Right renal pelvis (tissue), 4 donors: Measurements from ENCODE around the gene EPHA10. TPM values are rescaled to one million over a fixed set of nuclear protein-coding genes. Genes with fewer than 3 reads are reported as not detected.
"Not testable (repeated sequence)": the region's sequence is repeated elsewhere in the genome, so short reads cannot be mapped to it uniquely, and the experiment has no call there.

Source experiments
- DNase-seq, 4 donors: peaks; one replicate each; pipeline ENCODE4 v3.0.0-alpha.2; 2013; ENCODE audit warnings: low read depth in 4 of 4, low spot score in 3 of 4, missing footprints in 1 of 4
- polyA plus RNA-seq, 4 donors: library from polyadenylated mRNA; unstranded; fragments of 120-200 nt; gene quantifications; one replicate each; pipeline ENCODE4 v1.2.1, GENCODE V29; 2013; ENCODE audit not compliant: insufficient read length in 4 of 4

Gene EPHA10
- polyA plus RNA-seq, 4 donors, result 0.09 to 0.24 (median 0.16) TPM

DNA sequence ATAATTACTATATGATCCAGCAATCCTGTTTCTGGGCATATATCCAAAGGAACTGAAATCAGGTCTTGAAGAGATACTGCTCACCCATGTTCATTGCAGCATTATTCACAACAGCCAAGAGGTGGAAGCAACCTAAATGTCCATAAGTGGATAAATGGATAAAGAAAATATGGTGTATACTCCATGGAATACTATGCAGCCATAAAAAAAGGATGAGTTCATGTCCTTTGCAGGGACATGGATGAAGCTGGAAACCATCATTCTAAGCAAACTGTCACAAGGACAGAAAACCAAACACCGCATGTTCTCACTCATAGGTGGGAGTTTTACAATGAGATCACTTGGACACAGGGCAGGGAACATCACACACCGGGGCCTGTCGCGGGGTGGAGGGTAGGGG, 26.3 kb downstream of the EPHA10 start:
- not testable (repeated sequence) for DNase-seq

DNA sequence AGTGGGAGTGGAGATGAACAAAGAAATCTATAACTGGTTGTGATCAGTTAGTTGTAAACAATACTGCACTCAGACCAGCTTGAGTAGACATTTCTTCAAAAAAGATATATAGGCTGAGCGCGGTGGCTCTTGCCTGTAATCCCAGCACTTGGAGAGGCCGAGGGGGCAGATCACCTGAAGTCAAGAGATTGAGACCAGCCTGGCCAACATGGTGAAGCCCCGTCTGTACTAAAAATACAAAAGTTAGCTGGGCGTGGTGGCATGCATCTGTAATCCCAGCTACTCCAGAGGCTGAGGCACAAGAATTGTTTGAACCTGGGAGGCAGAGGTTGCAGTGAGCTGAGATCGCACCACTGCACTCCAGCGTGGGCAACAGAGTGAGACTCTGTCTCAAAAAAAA, 26.9 kb downstream of the EPHA10 start:
- not testable (repeated sequence) for DNase-seq

DNA sequence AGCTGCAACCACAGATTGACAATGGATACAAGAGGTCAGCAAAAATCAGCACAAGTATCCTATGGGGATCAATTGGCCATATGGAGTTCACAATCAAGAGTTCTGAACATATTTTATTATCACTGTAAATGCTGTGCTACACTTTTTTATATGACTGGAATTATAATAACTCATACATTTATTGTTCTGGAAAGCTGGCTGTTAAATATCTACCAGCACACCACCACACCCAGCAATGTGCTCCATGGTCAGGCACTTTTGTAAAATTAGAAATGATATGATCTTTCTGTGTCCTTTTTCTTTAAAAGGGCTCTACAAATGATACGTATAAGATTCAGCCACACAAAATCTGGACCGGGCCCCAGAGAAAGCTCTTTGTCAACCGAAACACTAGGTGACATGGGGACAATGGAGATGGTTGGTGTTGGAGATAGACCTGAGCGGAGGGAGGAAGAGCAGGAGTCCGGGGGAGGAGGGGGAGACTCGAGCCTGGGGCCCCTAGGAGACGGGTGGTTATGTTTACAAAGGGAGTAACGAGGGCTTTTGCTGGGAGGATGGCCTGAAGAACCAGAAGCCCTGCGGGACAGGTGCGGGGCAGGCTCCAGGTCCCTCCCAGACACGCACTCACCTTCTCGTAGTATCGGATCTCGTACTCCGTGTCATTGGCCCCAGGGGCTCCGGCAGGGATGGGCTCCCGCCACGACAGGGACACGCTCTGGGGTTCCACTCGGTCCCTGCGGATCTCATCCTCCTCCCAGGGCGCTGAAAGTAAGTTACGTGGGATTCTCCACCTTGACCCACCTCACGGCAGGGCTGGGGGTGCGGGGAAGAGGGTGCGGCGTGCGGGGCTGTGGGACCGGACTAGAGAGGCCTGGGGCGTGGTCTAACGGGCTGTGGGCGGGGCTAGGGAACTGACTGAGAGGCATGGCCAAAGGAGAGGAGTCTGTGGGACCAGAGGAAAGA, 30.0 kb downstream of the EPHA10 start:
- DNase-seq, result no peak

DNA sequence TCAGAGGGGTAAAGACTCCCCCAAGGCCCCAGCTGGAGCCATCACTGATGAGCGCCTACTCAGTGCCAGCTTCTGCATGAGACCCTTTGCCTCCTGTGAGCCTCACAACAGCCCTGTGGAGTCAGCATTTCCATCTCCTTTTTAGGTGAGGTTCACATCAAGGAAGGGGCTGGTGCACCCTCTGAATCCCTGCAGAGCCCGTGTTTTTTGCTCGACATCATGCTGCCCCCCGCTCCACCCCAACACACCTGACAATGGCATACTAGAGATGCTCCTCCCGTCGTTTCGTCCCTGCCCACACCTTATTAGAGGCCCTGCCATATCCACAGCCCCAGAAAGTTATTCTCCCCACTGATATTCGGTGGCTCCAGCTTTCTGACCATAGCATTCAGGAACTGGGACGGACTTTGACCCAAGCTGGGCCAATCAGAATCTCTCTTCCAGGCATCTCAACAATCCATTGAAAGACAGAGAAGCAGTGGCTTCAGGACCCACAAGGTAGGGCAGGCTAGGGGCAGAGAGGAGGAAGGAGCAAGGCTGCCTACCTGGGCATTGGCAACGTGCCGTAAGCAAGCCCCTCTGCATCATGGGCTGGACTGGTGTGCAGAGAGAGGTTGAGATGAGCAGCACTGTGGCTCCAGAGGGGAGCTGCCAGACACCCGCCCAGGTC, 32.7 kb downstream of the EPHA10 start:
- DNase-seq, result no peak

DNA sequence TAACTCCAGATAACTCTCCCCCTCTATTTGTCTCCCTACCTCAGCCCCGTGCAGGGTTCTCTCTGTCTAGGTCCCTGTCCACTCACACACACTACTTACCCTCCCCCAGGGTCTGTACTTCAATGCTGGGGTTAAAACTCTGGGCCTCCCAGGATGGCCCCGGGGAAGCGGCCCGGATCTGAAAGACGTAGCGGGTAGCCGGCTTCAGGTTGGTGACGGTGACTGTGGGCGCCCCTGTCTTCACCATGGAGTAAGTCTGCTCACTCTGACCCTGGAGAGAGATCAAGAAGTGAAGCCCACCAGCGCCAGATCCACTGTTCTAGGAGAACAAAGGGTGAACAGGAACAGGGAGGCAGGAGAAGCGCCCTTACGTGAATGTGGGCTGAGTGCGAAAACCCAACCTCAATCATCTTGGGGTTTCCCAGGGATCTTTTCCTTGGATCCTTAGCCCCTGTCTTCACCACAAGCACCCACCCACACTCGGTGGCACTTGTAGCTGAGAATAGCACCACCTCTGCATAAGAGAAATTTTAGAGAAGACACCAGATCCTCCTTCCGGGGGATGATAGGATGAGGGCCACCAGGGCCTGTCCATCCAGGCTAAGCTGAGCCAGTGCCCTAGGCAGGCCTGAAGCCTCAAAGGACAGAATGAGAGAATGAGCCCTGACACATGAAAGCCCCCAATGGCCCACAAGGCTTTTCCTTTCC, 33.5 kb downstream of the EPHA10 start:
- DNase-seq, result no peak

DNA sequence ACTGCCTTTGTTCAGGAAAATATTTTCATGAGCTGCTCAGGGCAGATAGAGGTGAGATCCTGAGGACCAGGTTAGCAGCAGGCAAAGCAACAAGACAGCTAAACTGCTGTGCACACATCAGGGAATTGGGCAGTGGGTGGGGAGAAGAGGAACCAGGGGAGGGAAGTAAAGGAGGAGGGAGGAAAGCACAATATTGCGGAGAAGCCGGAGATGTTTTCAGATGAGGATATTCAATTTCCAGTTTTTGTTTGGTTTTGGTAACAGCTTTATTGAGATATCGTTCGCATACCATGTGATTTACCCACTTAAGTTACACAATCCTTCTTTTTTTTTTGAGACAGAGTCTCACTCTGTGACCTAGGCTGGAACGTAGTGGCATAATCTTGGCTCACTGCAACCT, 34.5 kb downstream of the EPHA10 start:
- no peak for DNase-seq

GRCh38 chr1:37728416-37728815, 36.5 kb downstream of the EPHA10 start:
- no peak for DNase-seq

DNA sequence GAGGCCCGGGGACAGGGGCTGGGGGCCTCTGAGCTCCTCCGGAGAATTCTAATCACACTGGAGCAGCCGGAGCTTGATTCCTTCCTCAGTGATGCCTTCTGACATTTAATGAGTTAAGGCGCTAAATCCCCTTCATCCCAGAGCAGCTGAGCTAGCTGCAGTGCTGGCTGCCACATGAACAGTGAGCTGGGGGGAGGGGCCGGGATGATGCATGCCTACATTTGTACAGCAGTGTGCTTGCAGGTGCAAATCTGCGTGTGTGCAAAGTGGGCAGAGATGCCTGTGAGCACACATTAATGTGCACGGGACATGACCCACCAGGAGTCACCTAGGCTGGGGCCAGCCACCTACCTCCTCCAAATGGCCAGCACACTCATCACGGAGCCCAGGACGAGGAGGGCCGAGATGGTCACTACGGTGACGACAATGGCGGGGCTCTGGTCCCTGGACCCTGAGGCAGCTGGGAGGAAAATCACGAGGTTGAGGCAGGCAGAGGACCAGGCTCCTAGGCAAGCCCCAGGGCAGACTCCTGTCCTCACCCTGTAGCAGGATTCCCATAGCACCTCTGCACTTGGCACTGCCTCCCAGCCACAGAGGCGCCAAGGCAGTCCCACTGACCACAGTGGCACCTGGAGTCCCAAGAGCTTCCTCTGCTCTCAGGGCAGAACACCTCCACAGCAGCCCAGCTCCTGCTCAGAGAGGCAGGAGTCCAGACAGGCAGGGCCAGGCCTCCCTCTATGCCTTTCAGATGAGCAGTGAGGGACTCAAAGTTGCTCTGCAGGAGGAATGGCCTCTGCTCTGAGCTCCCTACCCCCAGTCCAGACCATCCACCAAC, 38.0 kb downstream of the EPHA10 start:
- no peak for DNase-seq

GRCh38 chr1:37725851-37726613, 38.9 kb downstream of the EPHA10 start:
- DNase-seq, result no peak

GRCh38 chr1:37724575-37724974, 40.3 kb downstream of the EPHA10 start:
- DNase-seq, result no peak

DNA sequence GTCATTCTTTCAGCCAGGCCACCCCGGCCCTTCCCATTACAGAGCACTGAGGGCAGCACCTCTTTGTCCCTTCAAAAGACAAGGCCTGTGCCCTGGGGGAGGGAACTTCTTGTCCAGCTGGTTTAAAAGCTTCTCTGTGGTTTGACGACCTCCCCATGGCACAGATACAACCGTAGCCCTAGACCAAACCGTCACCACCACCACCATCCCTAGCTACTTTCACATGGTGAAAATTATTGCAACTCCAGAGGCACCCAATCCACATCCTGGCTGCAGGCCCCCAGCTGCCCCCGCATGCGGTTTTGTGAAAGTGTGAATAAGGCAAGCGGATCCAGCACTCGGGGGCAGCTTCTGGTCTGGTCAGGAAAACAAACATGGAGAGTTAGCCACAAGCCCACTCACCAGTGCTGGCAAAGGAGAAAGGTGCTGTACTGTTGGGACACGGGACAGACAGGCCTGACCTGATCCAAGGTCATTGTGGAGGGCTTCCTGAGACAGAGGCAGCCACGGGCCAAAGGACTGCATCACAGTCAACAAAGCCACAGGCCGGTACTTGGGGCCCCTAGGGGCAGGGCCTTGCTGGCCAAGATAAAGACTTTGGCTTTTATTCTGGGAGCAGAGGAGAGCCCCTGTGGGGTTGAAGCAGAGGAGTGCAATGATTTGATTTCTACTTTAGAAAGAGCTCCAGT, 41.4 kb downstream of the EPHA10 start:
- no peak for DNase-seq

DNA sequence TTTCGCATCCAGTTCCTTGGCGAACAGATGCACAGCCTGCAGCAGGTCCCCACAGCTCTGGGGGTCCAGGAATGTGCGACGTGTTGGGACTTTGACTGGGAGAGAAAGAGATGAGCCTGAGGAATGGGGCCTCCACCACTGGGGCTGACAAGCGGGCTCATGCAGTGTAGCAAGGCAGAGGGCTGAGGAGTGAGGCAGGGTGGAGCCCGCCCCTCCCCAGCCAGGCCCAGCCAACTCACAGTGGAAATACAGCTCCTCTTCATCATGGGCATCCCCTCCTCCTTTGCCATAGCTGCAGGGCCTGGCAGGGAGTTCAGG, 41.9 kb downstream of the EPHA10 start:
- no peak for DNase-seq

DNA sequence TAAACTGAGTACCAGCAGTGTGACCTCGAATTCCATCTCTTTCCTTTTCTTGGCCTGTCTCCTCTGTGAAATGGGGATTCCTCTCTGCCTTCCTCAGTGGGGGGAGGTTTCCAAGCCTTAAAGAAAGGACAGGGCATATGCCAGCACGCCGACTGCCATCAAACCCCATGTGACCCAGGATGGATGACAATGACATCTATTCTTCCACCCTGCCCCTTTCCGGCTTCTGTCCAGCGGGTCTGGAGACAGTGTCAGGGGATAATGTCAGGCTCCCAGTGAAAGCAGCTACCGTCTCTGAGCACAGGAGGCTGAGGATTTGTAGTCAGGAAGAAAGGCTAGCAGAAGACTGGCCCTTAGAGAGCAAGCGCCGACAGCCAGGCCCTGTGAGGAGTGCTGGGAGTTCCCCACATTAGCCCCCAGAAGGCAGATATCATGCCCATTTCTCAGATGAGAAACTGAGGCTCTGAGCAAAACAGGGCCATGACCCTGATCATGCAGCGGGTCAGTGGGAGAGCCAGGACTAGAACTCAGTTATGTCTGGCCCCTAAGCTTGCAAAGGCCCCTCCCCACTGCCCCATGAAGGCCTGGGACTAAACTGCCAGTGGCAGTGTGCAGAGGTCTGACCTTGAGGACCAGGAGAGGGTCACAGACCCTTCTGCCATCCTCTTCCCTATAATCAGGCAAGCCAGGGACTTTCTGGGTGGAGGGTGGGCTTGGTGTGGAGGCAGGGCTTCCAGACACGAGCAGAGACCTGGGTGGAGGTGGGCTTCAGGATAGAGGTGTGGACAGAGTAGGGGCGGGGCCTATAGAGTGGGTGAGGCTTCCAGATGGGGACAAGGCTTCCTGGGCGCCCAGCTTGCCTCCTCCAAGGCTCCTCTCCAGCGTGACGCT, 42.5 kb downstream of the EPHA10 start:
- DNase-seq, result no peak

DNA sequence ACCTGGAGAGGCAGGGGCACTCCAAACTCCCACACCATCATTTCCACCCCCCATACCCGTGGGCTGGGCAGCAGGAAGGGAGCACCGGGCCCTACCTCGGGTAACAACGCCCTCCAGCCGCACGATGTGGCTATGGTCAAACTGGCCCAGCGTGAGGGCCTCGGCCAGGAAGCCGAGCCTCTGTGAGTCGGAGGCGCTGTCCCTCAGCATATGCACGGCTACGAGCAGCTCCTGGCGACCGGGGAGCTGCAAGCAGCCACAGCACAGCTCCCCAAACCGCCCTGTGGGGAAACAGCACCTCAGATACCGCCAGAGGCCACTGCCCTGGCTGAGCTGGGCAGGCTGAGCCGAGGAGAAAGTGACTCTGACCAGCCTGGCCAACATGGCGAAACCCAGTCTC, 43.4 kb downstream of the EPHA10 start:
- DNase-seq, result no peak

DNA sequence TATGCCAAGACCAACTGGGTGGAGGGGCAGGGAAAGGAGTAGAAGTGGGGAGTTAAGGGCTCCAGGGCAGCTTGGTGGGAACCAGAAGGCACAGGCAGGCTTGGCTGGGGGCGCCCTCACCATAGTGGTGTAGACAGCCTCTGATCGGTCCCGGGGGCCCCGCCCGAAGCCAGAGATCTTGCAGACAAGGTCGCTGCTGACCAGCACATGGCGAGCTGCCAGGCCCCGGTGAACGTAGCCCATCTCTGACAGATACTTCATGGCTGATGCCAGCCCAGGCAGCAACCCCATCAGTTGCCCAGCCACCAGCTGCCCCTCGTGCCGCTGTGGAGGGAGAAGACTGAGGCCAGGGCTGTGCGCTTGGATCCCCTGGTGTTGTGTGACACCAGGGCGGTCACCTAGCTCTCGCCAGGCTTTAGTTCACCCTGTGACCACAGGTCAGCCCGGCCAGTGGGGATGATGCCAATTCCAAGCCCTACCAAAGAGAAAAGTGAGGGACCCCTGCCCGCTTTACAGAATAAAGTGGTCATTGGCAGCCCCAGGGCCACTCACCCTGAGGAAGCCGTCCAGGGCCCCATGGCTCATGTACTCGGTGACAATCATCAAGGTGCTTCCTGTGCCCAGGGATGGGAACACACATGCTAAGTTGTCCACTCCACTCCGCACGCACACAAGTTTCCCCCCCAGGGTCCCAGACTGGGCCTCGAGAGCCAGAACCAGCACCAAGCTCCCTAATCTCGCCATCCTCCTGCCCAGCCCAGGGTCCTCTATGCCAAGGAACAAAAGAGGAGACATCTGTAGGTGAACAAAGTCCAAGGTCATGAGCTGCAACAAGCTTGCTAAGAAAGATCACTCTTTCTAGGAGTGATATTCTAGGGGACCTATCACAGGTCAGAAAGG, 44.4 kb downstream of the EPHA10 start:
- no peak for DNase-seq

GRCh38 chr1:37719572-37720195, 45.2 kb downstream of the EPHA10 start:
- no peak for DNase-seq
